ENCODE results near the gene C1orf105.

GRCh38 chr1:172417557-172417956 is 2.9 kb upstream of the C1orf105 start:
- TF ChIP-seq SP1 (IDR thresholded peaks at IDR 0.05), result no peak
- TF ChIP-seq SP1 (CRISPR knock-in tag; IDR thresholded peaks at IDR 0.05), result no peak
- TF ChIP-seq DMAP1 (CRISPR knock-in tag; IDR thresholded peaks at IDR 0.05), result no peak
- TF ChIP-seq ZNF883 (CRISPR knock-in tag; IDR thresholded peaks at IDR 0.05; ENCODE audit: not compliant biosample characterization), result no peak
- TF ChIP-seq KLF9 (CRISPR knock-in tag; IDR thresholded peaks at IDR 0.05; ENCODE audit: low read depth), result no peak
- no peak for TF ChIP-seq CTCF (CRISPR knock-in tag; IDR thresholded peaks at IDR 0.05)
- no peak for TF ChIP-seq MED1 (CRISPR knock-in tag; IDR thresholded peaks at IDR 0.05)
- no peak for TF ChIP-seq NCOA1 (CRISPR knock-in tag; IDR thresholded peaks at IDR 0.05)

All from HepG2 (cell line).